DMS79 treated with DMSO at 0.1 percent for 48 hours (cell line): ENCODE measurements around the gene TAOK1.

Source experiments
- DNase-seq: peaks from one replicate; lab custom pipeline; 2025; lab: John Stamatoyannopoulos, UW

TAOK1 gene

GRCh38 chr17:29584452-29585079 is 194.4 kb downstream of the TAOK1 start:
- DNase-seq = no peak

DNA sequence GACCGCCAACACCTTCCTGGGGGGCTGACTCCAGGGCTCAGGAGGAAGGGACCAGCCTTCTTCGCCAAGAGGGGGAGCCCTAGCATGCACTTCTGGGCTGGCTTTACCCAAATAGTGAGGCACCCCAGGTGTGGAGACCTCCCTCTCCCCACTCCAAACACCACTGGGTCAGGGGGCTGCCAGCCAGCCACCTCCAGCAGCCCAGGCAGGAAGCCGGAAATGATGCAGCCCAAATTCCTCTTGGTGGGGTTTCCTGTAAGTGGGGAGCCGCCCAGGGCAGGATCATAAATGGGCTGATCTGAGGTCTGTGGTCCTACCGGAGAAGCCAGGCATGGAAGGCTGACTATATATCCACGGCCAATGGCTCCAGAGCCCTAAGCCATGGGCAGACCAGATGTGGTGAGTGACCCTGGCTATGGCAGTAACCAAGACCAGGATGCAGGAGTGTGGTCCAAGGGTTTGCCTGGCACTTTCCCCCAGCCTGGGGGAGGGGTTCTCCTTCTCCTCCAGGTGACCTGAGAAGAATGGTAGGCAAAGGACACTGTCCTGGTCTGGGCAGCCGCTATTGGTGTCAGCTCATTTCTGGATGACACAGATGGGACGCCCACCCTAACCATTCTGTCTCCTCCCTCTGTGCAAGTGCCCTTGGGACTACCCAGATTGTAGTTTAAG is 195.1 kb downstream of the TAOK1 start:
- DNase-seq = no peak

GRCh38 chr17:29586676-29587469 is 196.7 kb downstream of the TAOK1 start:
- DNase-seq = no peak

GRCh38 chr17:29587591-29587990 is 197.4 kb downstream of the TAOK1 start:
- DNase-seq = no peak

- DNase-seq = no peak
These were observed 197.9 kb downstream of the TAOK1 start for GRCh38 chr17:29588017-29588561.

DNA sequence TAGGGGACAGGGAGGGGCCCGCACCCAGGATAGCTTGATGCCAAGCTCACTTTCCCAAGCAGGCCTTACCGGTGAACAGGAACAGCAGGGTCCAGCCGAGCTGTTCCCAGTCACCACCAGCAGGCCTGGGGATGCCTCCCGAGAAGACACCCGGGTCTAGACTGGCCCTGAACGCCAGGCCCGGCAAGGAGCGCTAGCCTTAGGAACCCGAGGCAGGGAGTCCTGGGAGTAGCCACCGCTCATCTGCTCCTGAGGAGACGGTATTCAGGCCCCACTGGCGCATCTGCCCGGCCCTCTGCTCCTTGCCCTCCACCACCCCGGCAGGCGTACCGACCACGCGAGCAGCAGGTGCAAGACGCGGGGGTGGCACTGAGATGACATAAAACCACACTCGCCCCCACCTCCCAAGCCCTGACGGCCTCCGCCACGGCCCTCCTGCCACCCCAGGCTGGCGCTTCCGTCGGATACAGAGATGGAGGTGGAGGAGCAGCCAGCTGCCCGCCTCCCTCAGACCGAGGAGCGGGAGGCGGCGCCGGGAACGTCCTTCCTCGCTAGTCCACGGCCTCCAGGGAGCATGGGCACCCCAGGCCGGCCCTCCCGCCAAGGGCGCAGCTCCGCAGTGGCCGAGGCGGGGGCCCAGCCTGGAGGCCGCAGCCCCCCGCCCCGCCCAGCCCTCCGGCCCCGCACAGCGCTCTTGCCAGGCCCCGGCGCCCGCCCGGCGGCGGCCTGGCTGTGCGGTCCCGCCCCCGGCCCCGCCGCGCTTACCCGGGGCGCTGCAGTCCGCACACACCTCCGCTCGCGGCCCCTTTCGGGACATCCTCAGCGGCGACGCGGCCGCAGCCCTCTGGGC is 198.6 kb downstream of the TAOK1 start:
- no peak for DNase-seq

- peak; percentile 68 for DNase-seq
These were observed 199.6 kb downstream of the TAOK1 start, which contains the start of gene GIT1 for GRCh38 chr17:29589524-29590410. Gene GIT1, minus strand, starts transcription at chr17:29589648. Its CDS starts 270 bp downstream, at chr17:29589378.

DNA sequence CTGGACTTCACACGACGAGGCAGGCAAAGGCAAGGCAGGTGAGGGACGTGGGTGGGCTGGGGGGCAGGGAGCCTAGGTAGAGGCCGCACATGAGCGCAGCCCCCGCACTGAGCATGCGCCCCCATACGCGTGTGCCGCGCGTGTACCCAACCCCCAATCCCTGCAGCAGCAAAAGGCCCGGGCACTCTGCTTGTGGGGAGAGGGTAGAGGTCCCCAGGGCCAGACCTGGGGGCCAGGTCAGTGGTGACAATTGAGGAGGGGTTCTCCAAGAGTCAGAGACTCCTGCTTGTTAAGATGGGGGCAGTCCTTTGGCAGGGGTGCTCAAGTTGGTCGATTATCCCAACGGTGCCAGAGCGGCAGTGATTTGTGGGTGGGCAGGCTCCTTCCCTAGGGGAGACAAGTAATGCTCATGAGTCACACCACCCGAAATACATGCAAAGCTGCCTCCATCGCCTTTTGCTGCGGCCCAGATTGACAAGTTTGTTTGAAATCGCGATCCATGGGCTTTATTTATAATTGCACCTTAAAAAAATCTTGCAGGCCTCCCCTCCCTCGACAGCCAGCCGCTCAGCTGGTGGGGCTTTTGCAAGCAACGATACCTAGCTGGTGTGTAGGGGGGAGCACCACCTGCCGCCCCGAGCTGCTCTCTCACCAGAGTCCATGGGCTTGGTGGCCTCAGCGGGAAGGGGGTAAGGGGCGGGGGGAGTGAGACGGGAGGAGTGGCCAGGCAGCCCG is 200.4 kb downstream of the TAOK1 start:
- DNase-seq = peak; percentile 63

- no peak for DNase-seq
These were observed 201.1 kb downstream of the TAOK1 start for GRCh38 chr17:29591146-29591736.

GRCh38 chr17:29591737-29592608 is 201.8 kb downstream of the TAOK1 start:
- DNase-seq = peak; percentile 92

GRCh38 chr17:29592850-29593551 is 202.8 kb downstream of the TAOK1 start, which contains the start of gene ANKRD13B:
Gene ANKRD13B, plus strand, starts transcription at chr17:29593132. Its CDS starts 490 bp downstream, at chr17:29593622.
- peak; percentile 72 for DNase-seq

- peak; percentile 47 for DNase-seq
These were observed 203.7 kb downstream of the TAOK1 start for GRCh38 chr17:29593591-29594518.

DNA sequence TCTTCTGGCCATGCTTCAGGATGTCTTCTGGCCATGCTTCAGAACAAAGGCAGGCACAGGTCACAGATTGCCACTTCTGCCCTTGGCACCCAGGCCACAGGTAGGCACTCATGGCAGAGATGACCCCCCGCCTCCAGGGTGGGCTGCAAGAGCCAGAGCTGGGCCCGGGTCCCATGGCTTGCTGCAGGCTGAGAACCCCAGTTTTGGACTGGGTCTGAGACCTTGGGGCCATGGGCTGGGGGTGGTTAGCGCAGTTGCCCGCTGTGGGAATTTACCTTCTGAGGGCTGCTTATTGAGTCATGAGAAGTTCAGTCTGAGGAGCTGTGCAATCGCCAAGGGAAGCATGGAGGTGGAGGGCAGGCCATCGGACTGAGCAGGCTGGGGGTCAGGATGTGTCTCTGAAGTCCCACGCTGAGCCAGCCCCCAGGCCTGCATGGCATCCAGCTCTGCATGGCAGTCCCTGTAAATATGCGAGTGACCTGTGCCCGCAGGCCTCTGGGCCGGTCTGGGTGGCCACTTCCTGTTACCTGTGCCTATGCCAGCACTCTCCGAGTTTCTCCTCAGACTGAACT is 204.4 kb downstream of the TAOK1 start:
- no peak for DNase-seq

DNA sequence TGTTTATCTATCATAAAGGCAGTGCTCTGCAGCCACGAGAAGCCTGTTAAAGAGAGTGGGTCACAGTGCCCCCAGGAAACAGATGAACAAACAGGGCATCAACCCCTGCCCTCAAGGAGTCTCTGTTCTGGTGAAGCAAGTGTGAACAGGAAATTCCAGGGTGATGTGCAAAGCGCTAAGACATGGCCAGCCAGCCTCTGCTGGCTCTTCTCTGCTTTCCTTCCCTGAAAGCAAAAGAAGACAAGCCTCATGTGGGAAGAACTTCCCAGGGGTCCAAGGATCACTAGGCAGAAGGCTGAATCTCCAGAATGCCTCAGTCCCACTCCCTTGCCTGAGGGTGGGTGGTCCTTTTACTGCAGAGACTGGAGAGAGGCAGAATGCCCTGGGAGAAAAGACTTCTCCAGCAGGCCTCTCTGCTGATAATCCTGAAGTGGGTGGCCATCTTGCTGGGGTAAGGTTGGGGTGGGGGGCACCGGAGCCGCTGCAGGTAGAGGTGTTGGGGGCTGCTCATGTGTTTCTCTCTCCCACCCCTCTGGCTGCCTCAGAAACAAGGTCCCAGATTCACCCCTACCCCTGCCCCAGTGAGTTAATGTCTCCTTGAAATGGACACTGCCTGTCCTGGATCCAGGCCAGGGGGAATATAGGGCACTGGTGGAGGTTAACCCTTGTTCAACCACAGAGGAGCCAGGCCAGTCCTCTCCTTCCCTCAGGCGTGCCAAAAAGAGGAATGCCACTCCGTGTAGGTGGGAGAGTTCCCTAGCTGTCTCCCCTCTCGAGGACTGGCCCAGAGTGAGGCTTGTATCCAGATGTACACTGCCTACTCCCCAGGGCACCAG is 205.2 kb downstream of the TAOK1 start:
- no peak for DNase-seq
